HG03378 (cell line): ENCODE measurements around the gene BRAT1.
A peak's percentile ranks its signal among the peaks of the same experiment; 100 is the strongest.

ENCODE experiments used
- ATAC-seq: cut with Tn5 transposase; IDR thresholded peaks from one replicate; pipeline ENCODE4 v1.9.1; 2021; ENCODE audit warnings: mild to moderate bottlenecking, moderate library complexity; ENCODE audit not compliant: unreplicated experiment

Gene BRAT1

DNA sequence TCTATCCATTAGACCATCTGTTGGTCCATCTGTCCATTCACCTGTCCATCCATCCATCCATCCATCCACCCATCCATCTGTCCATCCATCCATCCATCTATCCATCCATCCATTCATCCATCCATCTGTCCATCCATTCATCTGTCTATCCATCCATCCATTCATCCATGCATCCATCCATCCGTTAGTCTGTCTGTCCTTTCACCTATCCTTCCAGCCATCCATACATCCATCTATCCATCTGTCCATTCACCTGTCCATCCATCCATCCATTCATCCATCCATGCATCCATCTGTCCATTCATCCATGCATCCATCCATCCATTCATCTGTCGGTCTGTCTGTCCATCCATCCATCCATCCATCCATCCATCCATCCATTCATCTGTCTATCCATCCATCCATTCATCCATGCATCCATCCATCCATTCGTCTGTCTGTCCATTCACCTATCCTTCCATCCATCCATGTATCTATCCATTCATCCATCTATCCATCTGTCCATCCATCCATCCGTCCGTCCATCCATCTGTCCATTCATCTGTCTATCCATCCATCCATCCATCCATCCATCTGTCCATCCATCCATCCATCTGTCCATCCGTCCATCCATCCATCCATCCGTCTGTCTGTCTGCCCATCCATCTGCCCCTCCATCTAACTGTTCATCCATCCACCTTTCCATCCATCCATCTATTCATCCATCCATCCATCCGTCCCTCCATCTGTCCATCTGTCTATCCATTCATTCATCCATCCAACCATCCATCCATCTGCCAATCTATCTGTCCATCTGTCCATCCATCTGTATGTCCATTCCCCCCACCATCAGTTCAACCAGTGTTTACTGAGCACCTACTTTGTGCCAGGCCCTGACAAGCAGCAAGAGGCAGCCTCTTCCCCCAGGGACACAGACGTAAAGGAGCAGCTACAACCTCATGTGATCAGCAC, 40.6 kb downstream of the BRAT1 start:
- no peak for ATAC-seq

DNA sequence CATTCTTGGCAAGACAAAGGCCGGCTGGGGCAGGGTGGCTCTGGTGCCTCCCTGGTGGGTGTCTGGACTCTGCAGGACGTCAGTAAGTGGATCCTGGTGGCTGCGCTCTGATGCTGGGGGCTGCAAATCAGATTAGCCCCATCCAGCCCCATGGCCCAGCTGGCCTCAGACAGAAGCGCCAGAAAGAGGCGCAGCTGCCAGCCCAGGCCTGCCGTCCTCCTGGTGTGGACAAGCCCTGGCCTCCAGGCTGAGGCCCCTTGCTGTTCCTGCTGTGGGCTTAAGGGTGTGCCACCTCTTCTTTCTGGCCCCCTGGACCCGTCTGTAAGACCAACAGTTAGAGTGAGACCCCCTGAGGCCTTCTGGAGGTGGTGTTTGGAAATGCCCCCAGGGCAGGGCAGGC, 41.6 kb downstream of the BRAT1 start:
- no peak for ATAC-seq

DNA sequence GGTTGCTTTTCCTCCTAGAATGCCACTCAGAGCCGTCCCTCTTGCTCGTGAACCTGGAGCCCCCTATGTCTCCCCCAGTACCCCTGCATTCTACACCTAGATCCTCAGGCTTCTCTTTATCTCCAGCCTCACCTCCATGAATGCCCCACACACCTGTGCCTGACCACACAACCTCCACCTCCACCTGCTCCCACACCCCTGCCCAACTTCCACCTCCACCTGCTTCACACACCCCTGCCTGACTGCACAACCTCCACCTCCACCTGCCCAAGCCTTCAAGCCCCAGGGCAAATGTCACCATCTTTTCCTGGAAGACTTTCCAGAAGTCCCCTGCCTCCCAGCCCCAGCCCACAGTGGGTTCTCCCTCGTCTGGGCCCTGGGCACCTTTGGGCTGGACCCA, 42.6 kb downstream of the BRAT1 start:
- no peak for ATAC-seq

DNA sequence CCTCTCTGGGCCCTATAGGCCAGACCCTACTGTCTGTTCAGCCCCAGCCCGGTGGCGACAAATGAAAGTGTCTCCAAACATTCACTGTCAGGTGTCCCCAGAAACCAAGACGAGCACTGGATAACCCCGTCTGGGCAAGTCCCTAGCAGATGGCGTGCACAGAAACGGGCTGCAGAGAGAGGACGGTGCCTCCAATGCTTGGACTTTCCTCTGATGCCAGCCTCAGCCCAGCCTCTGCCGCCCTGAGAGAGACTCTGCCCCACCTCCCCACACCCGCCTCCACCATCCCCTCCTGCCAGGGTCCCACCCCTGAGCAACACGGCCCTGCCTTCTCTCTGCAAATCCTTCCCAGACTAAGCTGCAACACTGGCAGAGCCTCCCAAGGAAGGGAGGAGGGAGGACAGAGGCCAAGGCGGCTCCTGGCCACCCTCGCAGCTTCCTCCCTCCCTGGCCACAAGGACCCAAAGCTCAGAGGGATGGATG, 43.1 kb downstream of the BRAT1 start:
- no peak for ATAC-seq

DNA sequence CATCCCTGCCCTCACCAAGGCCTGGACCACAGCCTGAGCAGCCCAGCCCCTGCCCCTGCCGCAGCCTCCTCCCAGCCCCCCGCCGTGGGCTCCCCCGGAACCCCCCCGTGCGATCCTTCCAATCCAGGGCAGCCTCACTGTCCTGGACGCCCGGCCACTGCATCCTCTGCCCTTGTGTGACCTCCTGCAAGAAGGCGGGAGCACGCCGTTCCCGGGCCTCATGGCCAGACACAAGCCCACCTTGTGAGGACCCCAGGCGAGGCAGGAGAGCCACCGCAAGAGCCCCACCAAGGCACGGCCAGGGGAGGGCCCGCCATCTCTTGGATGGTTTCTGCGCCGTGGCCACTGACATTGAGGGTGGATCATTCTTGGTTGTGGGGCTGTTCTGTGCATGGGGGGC, 43.6 kb downstream of the BRAT1 start:
- no peak for ATAC-seq

DNA sequence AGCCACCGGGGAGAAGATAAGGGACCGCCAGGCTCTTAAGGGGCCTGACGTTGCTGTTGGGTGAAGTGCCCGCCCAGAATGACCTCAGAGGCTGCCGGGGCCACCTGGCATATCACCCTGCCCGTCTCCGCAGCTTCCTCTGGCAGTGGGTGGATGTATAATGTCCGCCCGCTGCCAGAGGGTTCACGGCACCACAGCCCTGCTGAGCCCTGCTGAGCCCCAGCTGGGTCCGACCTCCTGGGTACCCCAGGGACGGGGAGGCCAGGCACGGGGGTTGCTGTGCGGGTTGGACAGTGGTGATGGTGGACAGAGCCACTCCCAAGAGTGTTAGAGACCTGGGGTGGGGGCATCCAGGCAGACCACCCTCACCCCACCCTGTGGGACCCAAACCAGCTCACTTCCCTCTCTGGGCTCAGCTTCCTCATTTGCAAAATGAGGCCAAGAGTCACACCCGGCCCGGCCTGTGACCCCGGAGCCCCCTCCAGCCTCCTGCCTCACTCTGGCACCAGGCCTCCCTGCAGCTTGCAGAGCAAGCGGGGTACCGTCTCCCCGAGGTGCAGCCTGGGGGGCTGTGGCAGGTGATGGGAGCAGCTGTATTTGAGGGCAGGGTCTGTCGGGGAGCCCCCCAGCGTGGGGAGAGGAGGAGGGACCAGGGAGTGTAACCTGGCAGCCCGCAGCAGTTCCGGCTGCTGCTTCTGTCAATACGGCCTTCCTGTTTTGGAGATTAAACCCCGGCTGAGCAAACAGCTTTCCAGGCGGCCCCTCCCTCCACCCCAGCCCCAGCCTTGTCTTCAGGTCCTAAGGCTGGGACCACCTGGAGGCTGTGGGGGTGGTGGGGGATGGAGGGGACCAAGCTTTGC, 44.2 kb downstream of the BRAT1 start:
- no peak for ATAC-seq

DNA sequence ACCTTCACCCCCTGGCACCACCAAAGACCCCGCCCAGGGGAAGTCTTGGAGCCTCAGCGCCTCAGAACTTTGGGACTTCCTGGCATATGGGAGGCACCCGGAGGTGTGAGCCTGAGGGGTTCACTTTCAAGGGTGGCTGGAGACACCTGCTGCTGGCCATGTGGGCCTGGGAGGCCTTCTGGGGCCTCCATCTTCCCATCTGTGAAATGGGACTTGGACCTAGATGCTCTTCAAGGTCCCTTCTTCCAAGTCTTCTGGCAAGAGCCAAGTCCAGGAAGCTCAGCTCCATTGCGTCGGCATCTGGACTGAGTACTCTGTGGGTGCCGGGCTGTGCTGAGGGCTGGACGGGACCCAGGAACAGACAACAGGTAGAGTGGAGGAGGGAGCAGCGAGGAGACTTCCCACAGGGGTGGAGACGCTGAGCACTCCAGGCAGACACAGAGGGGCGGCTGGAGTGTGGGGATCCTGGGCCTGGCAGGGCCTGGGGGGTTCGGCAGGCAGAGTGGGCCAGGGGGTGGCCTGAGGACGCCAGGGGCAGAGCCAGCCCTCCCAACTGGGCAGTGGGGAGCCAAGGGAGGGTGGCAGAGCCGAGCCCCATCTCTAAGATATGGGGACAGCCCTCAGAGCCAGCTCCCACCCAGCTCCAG, 45.1 kb downstream of the BRAT1 start:
- ATAC-seq = no peak

DNA sequence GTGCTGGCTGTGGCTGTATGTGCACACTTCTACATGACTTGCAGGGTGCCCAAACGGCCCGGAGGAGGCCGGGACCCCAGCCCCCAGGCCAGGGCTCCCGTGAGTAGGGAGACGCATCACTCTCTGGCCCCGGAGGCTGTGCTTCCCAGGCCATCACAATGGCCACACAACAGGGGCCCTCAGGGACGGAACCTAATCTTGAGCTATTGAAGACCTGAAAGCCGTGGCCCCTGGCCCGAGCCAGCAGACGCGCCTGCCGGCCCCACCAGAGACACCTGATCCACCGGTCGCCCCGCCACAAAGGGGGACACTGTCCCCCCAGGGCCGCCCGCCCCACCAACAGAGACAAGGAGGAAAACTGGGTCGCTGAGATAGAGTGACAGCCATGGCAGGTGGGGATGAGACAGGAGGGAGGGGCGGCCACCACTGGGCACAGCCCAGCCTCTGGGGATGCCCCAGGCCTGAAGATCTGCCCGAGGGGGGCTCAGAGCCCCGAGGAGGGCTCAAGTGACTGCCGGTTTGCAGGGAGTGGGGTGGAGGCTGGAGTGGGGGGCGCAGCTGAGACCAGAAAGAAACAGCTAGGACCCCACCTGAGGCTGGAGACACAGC, 45.9 kb downstream of the BRAT1 start:
- no peak for ATAC-seq

DNA sequence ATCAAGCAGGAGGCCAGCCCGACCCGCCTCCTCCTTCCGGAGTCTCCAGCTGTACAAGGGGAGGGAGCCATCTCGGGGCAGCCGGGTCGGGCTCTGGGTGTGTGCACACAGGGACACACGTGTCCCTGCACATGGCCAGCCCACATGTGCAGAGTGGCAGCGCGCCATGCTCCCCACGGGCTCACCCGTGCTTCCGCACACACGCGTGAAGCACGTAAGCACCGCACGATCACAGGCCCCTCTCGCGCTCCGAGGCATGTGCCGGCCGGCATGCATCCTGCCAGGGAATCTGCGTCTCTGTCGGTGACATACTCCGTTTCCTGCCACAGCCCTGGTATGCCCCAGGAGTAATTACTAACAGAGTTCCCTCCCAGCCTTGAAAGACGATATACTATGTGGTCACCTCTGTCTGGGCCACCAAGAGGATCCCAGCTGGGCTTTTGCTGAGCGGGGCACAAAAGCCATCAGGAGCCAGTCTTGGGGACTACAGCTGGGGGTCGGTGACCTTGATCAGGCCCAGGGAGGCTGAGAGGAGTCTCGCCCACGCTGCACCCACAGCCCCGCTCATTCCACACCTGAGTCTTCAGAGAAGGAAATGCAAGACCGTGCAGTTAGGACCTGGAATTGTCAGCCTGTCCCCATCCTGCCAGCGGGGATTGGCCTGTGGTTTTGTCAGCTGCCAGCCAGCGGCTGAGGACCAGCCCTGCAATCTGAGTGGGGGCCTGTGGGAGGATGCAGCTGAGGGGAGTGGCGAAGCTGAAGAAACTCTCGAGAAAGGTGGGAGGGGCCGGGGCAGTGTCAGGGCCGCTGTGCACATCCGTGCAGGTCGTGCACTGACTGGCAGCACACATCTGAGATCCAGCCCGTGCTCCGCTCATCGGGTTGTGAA, 46.8 kb downstream of the BRAT1 start:
- ATAC-seq = peak; percentile 40

DNA sequence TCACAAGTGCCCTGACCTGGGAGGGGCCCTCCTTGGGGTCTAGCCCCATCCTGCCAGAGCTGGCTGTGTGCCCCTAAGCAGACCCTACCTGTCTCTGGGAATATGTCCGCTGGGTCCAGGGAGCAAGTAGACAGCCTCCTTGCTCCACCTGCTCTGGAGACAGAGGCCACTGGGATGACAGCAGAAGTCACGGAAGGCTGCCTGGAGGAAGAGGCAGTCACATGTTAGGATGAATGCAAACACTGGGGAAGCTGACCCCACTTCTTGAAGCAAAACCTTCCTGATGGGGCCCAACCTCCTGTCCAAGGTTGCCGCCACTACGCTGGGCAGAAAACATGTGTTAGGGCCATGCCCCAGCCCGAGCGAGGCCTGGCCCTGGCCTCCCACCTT, 47.4 kb downstream of the BRAT1 start:
- ATAC-seq = no peak

DNA sequence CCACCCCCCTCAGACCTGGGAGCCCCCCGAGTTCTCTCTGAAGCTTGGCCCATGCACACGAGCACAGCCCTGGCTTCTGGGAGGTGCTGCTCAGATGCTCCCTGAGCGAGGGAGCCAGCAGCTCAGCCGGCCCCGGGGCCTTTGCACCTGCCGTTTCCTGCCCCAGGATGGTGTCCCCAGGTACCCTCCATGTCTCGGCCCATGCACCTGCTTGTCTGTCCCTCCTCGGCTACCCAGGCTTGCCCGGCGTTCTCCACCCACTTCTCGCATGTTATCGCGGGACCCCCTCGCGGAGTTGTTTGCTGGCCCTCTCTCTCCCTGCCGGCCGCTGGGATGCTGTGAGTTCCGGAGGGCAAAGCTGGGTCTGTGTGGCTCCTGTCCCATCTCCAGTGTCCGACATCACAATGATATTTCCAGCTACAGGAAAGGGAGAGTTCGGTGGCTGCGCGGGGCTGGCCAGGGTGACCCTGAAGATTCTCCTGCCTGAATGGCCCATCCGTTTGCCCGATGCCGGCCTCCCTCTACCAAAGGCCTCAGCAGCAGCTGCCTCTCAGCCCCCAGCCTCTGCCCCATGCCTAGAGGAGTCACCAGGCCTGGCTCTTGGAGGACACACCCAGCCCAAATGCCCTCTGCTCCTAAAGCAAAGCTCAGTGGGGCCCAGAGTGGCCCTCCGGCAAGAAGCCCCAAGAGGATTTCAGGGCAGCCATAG, 48.0 kb downstream of the BRAT1 start:
- ATAC-seq = no peak

DNA sequence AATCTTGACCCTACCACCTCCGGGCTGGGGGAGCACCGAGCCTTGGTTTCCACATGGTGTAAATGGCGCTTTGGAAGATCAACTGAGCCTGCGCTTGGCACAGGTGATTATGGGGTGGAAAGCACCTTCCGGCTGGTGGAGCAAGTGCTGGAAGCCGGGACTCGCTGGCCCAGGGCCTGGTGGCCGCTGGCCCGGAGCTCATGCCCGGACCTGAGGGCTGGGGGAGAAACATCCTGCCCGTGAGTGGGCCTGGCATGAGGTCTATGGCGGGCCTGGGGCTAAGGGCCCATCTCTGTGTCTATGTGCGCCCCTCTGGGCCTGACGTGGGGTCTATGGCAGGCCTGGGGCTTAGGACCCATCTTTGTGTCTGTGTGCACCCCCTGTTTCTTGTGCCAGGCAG, 49.9 kb downstream of the BRAT1 start:
- no peak for ATAC-seq

DNA sequence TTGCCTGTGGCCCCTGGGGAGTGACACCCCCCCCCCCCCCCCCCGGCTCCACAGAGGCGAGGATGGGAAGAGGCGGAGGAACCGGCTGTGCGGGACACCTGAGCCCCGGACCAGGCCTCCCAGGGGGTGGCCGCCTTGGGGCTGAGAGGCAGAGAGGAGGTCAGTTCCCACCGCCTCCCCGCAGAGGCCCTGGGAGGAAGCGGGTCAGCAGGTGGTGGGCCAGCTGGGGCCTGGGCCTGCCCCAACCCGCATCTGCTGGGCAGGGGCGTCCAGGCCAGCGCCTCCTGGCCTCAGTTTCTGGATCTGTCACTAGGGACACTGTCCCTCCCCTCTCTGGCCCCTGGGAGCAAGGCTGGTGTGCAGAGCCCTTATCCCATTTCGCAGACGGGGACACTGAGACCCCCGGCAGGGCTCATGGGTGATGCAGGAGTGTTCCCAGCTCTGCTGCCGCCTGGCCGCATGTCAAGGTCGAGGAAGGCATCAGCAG, 50.4 kb downstream of the BRAT1 start:
- ATAC-seq = no peak

DNA sequence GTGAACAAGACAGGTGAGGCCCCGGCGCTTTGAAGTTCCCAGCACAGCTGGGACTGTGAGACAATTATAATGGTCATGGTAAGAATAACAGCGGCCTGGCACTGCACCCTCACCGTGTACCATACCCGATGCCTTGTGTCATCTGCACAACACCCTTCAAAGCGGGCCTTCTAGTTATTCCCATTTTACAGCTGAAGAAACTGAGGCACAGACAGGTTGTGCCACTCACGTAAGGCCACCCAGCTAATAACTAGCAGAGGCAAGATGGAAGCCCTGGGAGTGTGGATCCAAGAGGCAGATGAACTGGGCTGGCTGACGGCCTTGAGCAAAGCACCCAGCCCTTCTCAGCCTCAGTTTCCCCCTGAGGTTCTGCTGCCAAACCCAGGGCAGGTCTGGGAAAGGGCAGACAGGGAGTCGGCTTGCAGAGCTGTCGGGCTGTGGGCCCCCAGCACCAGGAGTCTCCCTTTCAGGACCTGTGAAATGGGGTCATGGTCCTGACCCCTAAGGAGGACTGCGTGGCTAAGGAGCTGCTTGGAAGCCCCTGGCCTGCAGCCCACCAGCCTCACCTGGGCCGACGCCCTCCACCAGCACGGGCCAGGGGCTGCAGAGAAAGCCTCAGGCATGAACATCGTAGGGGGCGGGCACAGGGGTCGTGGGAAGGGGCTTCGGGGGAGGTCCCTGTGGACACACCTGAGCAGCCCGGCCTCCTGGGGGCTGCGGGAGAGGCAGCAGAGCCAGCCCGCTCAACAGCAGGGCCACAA, 51.0 kb downstream of the BRAT1 start:
- no peak for ATAC-seq

DNA sequence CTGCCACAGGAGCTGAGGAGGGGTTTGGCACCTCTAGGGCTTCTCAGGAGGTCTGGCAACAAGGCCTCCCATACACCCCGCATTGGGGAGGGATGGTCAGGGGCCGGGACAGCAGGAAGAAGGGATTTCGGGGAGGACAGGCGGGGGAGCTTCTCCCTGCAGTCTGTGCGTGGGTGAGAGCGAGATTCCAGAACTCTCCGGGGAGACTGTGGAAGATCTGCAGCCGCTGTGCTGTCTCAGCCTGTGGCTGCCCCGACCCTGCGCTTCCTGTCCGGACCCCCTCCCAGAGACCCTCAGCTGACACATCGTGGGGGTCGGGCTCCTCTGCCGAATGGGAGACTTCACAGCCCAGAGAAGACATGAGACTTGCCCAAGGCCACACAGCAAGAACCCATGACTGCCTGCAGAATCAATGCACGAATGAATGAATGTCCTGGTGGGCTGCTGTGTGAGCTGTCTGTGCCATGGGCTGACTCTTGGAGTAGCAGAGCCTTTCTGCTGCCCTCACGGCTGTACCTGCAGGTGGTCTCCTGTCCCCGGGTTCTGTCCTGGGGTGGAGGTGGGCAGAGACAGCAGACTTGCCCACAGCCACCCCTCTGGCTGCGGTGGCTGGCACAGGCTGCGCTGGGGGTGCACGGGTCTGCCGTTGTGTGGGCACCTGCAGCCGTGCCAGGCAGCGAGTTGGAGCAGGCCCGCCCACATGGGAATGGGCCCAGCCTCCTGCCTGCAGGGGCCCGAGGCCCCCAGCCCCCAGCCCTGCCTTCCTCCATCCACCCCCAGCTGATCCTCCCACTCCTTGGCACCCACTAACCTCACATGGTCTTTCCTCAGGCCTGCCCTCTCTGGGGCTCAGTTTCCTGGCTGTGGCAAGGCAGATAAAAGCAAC, 52.0 kb downstream of the BRAT1 start:
- ATAC-seq = no peak

DNA sequence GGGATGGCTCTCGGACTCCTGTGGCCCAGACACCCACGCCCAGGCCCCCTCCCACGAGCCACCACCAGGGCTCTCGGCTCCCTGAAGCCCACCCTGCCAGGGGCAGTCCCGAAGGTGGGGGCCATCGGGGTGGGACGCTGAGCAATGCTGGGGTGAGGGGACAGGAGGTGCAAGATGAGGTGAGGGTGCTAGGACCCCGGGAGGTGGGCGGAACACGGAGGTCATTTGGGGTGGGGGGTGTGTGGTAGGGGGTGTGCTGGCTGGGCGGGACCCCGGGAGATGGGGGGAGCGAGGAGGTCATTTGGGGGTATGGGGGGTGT, 52.7 kb downstream of the BRAT1 start:
- ATAC-seq = no peak

DNA sequence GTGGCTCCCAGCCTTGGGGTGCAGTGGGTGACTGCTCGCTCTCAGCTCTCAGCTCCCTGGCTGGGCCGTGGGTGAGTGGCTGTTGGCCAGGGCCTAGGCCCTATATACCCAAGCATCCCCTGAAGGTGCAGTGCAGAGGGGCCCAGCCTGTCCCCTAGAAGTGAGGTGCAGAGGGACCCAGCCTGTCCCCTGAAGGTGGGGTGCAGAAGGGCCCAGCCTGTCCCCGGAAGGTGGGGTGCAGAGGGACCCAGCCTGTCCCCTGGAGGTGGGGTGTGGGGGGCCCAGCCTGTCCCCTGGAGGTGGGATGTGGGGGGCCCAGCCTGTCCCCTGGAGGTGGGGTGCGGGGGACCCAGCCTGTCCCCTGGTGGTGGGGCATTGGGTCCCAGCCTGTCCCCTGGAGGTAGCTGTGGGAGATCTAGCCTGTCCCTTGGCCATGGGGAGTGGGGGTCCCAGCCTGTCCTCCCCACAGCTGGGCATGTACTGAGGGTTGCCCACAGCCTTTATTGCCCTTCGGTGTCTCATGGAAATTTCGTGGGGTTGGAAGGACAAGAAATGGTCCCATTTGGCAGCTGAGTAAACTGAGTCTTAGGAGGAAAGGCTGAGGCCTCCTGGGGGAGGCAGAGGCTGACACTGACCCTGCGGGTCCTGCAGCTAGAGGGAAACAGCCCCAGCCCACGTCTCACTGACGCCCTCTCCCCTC, 53.2 kb downstream of the BRAT1 start:
- ATAC-seq = no peak
